22Rv1 (cell line): Measurements from ENCODE around the gene FGR.

Experiments
- CTCF ChIP-seq: fragments of 450-650 bp; IDR thresholded peaks from 2 replicates; pipeline ENCODE4 v1.5.1; 2017; ENCODE audit warnings: mild to moderate bottlenecking
- ZFX ChIP-seq: fragments of 450-650 bp; IDR thresholded peaks from 2 replicates; pipeline ENCODE4 v1.6.1; 2017; ENCODE audit warnings: antibody characterized with exemption, borderline replicate concordance

- TF ChIP-seq CTCF: no peak
- TF ChIP-seq ZFX: no peak
Observed at GRCh38 chr1:27614625-27615344, 20.2 kb downstream of the FGR start.
